ENCODE results near the gene ICAM1.

DNA sequence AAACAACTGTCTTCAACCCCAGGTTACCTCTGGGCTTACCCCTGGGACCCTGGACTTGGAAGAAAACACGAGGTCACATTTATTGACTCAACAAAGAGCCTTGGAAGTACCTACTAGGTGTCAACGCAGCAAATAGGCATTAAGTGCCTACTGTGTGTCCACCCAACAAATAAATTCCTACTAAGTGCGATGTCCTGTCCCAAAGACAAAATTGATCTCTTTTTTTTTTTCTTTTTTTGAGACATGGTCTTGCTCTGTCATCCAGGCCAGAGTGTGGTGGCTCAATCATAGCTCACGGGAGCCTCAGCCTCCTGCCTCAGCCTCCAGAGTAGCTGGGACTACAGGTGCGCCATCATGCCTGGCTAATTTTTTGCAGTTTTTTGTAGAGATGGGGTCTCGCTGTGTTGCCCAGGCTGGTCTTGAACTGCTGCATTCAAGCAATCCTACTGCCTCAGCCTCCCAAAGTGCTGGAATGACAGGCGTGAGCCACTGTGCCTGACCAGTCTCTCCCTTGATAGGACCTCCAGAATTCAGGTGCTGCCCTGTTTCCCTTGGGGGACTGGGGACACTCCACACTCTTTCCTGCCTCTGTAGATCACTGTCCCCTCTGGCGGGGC, 39.2 kb upstream of the ICAM1 start:
- TF ChIP-seq CTCF (IDR thresholded peaks at IDR 0.05) (no peak), POLR2A (IDR thresholded peaks at IDR 0.05) (no peak), POLR2AphosphoS5 (IDR thresholded peaks at IDR 0.05; ENCODE audit: insufficient read depth in 1 of 2, low read depth in 1 of 2) (no peak)

Data from vagina (tissue), 2 donors.